HG03159 (cell line): ENCODE results near the gene MCL1.

Source experiments
- ATAC-seq: cut with Tn5 transposase; IDR thresholded peaks from one replicate; pipeline ENCODE4 v1.9.1; 2021; ENCODE audit warnings: mild to moderate bottlenecking, moderate library complexity; ENCODE audit not compliant: unreplicated experiment

Gene MCL1

DNA sequence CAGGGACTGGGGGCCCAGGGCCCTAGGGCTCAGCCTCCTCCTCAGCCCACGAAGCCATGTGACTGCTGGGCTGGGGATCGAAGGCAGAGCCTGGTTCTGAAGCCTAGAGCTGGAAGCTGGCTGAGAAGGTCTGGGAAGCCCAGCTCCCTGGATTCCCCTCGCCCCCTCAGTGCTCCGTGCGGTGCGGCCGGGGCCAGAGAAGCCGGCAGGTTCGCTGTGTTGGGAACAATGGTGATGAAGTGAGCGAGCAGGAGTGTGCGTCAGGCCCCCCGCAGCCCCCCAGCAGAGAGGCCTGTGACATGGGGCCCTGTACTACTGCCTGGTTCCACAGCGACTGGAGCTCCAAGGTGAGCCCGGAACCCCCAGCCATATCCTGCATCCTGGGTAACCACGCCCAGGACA is 21.1 kb downstream of the MCL1 start:
- no peak for ATAC-seq

DNA sequence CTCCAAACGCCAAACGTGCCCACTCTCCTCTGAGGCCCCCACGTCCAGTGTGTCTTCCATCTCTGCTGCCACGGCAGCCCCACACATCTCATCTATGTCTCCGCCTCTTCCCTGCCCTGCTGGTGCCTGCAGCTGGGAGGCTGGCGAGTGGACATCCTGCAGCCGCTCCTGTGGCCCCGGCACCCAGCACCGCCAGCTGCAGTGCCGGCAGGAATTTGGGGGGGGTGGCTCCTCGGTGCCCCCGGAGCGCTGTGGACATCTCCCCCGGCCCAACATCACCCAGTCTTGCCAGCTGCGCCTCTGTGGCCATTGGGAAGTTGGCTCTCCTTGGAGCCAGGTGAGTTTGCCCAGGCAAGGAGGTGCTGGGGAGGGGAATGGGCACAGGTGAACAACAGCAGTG is 21.6 kb downstream of the MCL1 start:
- ATAC-seq = no peak

DNA sequence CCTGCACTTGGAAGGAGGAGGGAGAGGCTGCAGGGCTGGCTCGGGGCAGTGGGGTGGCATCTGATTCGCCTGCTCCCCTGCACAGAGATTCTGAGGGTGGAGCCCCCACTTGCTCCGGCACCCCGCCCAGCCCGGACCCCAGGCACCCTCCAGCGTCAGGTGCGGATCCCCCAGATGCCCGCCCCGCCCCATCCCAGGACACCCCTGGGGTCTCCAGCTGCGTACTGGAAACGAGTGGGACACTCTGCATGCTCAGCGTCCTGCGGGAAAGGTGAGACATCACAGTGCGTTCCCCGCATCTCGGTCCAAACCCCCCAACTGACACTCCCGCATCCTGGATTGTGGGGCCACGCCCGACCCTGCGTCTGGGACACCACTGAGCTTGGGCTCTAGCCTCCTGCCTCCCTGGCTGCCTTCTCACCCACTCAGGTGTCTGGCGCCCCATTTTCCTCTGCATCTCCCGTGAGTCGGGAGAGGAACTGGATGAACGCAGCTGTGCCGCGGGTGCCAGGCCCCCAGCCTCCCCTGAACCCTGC is 22.3 kb downstream of the MCL1 start:
- ATAC-seq = no peak

DNA sequence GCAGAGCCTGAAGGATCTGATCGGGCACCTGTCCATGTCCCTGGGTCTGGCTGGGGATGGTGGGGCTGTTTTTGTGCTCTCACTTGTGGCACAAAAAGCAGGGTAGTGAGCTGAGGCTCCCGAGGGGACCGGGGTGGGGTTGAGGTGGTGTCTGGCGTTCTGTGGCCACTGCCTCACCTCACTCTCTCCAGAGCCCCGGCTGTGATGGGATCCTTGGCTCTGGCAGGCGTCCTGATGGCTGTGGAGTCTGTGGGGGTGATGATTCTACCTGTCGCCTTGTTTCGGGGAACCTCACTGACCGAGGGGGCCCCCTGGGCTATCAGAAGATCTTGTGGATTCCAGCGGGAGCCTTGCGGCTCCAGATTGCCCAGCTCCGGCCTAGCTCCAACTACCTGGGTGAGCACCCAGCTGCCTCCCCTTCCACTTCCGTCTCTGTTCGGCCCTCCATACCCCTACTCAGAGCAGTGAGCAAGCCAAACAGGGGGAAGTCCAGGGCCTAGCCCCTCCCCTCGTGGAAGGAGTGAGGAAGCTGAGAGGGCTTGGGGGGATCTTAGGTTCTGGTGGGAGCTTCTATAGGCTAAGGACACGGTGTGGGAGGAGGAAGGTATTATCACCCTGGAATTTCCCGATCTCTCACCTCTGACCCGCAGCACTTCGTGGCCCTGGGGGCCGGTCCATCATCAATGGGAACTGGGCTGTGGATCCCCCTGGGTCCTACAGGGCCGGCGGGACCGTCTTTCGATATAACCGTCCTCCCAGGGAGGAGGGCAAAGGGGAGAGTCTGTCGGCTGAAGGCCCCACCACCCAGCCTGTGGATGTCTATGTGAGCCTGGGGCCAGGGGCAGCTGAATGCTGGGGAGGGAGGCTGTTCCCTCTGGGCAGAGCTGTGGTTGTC is 23.2 kb downstream of the MCL1 start:
- ATAC-seq = no peak

DNA sequence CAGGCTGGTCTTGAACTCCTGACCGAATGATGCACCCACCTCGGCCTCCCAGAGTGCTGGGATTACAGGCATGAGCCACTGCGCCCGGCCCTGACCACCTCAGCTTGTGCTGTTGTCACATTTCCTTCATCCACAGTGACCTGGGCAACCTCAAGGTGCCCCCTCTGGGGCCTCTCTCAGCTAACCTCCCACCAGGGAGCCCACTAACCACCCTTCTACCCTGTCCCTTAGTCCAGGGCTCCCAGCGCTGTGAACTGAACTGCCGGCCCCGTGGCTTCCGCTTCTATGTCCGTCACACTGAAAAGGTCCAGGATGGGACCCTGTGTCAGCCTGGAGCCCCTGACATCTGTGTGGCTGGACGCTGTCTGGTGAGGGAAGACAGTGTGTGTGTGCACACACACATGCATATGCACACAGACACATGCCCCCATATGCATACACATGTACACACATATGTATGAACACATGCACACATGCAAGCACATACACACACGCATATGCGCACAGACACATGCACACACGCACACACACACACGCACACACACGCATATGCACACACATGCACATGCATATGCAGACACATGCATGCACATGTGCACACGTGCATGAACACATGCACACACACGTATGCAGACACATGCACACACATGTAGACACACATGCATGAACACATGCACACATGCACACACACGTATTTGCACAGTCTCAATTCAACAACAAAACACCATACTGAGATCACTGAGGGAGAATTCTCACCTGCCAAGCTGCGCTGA is 24.0 kb downstream of the MCL1 start:
- no peak for ATAC-seq

DNA sequence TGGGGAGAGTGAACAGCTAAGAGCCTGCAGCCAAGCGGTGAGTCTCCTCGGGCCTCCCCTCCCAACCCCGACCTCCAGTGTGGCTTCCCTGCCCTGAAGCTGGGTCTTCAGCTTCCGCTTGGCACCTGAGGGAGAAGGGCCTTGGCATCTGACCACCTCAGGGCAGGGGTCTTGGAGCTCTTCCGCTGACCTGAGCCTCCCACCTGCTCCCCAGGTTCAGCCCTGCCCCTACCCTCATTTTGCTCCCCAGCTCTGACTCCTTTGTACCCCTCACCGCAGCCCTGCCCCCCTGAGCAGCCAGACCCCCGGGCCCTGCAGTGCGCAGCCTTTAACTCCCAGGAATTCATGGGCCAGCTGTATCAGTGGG is 25.3 kb downstream of the MCL1 start:
- no peak for ATAC-seq

DNA sequence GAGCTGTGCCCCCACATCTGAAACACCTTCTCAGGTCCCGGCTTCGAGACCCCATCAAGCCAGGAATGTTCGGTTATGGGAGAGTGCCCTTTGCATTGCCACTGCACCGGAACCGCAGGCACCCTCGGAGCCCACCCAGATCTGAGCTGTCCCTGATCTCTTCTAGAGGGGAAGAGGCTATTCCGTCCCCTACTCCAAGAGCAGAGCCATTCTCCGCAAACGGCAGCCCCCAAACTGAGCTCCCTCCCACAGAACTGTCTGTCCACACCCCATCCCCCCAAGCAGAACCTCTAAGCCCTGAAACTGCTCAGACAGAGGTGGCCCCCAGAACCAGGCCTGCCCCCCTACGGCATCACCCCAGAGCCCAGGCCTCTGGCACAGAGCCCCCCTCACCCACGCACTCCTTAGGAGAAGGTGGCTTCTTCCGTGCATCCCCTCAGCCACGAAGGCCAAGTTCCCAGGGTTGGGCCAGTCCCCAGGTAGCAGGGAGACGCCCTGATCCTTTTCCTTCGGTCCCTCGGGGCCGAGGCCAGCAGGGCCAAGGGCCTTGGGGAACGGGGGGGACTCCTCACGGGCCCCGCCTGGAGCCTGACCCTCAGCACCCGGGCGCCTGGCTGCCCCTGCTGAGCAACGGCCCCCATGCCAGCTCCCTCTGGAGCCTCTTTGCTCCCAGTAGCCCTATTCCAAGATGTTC is 25.9 kb downstream of the MCL1 start:
- ATAC-seq = no peak

DNA sequence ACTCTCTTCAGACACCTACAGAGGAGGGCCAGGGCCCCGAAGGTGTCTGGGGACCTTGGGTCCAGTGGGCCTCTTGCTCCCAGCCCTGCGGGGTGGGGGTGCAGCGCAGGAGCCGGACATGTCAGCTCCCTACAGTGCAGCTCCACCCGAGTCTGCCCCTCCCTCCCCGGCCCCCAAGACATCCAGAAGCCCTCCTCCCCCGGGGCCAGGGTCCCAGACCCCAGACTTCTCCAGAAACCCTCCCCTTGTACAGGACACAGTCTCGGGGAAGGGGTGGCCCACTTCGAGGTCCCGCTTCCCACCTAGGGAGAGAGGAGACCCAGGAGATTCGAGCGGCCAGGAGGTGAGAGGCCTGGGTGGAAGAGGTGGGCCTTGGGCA is 26.5 kb downstream of the MCL1 start:
- no peak for ATAC-seq

DNA sequence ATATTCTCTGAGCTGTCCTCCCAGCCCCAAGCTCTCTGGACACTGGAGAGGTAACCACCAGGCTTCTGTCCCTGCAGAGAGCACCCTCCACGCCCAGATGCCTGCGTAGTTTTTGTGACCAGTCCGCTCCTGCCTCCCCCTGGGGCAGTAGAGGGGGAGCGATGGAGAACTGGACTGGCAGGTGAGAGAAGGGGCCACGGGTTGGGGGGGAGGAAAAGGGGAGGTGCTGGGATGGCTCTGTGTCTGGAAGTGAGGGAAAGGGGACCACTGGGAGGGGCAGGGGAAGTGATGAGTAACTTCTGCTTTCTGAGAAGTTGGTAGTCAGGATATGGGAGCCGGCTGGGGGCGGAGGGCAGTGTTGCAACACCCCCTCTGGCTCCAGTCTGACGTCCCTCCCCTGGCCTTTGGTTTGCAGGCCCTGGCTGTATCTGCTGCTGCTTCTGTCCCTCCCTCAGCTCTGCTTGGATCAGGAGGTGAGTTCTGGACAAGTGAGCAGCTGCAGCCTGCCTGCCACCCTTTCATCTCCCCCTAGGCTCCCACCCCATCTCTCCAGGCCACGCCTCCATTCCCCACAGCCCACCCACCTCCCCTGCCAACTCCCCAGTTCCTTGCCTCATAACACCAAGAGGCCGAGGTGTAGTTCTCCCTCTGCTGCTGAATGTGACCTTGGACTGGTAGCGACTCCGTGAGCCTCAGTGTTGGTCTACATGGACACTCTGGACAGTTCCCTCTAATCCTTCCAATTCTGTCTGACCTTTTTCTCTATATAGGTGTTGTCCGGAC is 27.1 kb downstream of the MCL1 start:
- ATAC-seq = no peak

DNA sequence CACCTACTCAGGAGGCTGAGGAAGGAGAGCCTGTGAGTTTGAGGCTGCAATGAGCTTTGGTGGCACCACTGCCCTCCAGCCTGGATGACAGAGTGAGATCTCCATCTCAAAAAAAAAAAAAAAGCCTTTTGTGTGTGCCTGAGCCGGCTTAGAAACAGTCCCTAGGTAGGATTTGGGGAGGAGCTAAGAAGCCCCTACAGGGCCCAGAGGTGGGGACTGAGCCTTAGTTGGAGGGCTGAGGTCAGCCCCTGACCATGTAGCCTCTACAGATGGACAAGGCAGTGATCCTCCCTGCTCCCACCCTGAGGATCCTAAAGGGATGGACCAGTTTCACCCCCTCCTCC is 27.7 kb downstream of the MCL1 start:
- ATAC-seq = no peak

DNA sequence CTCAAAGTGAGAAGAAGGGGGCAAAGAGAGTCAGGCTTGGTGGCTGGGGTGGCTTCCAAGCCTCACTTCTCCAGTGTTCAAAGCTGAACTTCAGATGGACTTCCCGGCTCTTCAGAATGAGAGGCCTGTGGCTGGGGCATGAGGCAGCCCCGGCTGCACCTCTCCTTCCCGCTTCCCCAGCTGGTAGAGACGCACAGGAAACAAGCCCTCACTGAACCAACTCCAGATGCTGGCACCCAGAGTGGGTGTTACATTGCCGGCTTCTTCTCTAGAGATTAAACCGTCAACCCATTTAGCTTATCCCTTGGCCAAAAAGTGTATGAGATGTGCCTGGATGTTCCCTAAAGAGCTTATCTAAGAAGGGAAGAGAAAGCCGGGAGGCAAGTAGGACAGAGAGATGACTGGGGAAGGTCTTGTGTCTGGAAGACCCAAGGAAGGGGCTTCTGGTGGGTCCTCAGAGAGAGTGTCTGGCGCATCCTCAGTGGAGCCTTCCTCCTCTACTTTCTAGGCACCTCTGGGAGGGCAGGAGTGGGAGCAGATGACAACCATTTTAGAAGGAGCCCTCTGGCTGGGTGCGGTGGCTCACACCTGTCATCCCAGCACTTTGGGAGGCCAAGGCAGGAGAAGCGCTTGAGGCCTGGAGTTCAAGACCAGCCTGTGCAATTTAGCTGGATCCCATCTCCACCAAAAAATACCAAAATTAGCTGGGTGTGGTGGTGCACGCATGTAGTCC is 28.2 kb downstream of the MCL1 start:
- no peak for ATAC-seq

DNA sequence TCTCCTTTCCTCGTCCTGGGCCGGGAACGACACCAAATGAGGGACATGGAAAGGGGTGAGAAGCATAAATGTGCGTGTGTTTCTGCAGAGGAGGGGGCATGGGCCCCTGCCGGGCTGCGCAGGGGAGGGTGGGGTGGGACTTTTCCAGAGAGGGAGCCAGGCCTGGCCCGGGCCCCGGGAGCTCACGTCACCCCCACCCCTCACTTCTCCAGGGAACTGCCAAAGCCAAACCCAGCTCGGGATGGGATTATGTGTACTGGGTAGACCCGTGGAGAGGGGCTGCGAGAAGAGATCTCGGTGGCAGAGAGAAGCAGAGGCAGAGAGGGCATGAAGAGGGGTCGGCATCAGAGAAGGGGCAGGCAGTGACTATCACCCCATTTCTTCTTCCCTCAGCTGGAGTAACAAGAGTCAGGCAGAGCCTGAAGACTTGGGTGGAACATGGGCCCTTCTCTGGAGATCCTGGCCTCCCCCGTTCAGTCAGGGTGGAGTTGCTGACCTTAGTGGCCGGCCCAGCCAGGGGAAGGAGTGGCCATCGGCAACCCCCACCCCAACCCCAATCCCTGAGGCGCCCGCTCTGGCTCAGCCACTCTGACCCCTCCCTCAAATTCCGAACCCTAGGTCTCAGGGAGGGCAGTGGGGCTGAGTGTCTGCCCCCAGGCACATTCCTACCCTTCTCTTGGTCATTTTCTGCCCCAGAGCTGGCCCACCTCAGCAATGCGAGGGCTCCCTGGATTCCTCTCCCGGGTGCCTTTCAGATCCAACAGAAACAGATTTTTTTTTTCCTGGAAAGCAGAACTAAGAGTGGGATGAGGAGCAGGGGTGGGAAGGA is 29.0 kb downstream of the MCL1 start:
- no peak for ATAC-seq

DNA sequence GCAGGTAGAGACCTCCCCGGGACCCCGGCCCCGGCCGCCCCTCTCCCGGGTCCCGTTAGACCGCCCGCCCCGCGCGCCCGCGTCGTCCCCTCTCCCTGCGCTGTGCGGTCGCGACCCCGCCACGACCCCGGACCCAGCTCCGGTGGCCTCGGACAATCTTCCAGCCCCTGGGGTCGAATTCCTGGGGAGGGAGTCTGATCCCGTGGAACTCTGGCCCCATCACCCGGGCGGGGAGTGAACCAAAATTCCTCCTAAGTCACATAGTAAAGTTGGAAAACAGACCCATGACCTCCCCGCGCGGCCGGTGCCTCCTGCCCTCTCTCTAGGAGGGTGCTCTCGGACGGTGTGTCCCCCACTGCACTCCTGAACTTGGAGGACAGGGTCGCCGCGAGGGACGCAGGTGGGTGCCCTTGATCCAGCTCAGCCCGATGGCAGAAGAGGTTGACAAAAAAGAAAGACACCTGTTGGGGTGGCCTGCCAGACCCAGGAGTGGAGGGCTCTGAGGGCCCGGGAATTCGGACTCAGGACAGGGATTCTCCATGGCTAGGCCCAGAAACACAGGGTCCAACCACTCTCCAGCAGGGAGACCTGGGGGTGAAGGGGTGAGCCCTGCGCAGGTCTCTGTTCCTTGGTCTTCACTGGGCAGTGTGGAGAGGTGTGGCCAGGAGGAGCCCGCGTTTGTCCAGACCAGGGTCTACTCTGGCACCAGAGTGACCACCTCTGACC is 29.8 kb downstream of the MCL1 start:
- no peak for ATAC-seq

DNA sequence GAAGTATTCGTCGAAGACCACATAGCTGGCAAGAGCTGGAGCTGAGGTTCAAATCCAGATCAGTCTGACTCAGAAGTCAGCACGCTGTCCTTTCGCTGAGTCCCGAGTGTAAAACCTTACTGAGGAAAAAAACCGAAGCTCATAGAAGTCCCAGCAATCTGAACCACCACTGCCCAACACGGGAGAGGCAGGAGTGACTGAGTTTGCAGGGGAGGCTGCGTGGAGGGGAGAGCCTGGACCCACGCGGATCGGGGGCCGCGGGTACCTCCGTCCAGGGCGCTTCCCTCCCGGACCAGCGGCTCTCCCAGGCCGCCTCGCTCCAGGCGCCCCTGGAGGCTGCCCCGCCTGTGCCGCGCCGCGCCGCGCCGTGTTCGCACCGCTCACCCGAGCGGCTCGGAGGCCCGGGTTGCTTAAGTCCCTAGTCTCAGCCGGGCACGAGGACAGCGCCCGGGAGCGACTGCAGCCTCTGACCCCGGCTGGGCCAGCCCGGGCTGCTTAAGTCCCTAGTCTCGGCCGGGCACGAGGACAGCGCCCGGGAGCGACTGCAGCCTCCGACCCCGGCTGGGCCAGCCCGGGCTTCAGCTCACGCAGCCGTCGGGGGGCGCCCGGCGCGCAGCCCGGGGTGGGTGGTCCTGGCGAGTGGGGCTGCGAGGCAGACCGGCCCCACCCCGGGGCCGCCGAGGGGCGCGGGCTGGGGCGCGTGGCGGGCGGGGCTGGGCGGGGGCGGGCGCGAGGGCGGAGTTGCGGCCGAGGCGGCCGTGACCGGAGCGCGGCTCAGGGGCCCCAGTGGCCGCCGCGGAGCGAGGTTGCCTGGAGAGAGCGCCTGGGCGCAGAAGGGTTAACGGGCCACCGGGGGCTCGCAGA is 30.5 kb downstream of the MCL1 start, which contains the start of gene ADAMTSL4:
ADAMTSL4 (plus strand) TSS at position 777 of the 864 bp plus-strand sequence. CDS start 2,881 bp downstream, outside the sequence.
- ATAC-seq = no peak

DNA sequence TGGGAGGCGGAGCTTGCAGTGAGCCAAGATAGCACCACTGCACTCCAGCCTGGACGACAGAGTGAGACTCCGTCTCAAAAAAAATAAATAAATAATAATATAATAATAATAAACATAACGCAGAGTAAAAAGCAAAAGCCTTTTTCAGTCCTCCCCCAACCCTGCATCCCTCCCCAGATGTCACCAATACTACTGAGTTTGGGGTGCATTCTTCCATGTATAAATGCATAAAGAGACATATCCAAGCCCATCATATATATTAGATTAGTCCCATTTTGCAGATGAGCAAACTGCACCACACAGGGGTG is 31.1 kb downstream of the MCL1 start:
- ATAC-seq = no peak

DNA sequence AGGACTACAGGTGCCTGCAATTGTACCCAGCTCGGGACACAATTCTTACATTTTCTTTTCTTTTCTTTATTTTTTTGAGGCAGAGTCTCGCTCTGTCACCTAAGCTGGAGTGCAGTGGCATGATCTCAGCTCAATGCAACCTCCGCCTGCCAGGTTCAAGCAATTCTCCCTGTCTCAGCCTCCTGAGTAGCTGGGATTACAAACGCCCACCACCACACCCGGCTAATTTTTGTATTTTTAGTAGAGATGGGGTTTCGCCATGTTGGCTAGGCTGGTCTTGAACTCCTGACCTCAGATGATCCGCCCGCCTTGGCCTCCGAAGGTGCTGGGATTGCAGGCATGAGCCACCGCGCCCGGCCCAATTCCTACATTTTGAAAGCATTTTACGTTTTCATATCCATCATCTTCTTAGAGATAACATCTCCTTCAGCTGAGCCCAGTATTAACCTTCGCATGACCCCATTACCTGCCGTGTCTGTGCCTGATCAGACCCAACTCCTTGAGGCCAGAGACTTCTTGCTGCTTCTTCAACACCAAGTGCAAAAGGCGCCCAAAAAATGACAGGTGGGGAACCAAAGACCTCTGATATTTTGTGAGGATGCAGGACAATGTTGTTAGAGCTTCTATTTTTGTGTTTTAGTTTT is 33.0 kb downstream of the MCL1 start:
- no peak for ATAC-seq

DNA sequence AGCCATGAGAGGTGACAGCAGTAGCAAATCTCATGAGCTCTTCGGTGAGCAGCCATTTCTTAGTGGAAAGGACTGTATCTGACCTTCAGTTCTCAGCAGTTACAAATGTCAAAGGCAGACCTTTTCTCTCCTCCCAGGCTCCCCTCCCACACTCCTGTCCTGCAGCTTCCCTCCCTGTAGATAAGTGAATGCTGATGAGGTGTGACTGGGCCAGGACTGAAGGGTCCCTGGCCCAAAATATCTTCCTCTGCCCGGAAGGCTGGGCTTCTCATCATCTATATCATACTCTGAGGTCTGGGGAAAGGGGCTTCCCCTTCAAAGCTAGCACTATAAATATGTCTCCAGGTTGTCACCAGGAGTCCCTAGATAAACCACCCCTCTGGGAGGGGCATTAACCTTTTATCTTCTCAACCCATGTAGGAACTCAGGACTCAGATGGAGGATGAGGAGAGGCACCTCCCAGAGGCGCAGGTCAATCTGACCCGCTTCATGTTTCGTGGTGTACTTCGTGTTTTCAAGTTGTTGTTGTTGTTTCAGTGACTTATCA is 33.9 kb downstream of the MCL1 start:
- no peak for ATAC-seq
